Measurements from ENCODE around the gene GRAMD1C. TPM values are rescaled to one million over a fixed set of nuclear protein-coding genes. Genes with fewer than 3 reads are reported as not detected.
A peak's percentile ranks its signal among the peaks of the same experiment; 100 is the strongest.

The GRAMD1C gene
- total RNA-seq: 2.0 TPM
- long read RNA-seq: 0 reads

- intact Hi-C loops (cut with micrococcal nuclease): no loop called here
- peak within 1 kb of the TSS; percentile 46 for H3K27ac ChIP-seq (replicated peaks)
- H3K4me1 ChIP-seq: peaks cover 12% of the 10 kb centered on the region
- H3K4me3 ChIP-seq: peak within 1 kb of the TSS; percentile 70
- peak; percentile 89 for TF ChIP-seq CTCF (IDR thresholded peaks at IDR 0.05; ENCODE audit: borderline replicate concordance)
- no peaks in the 10 kb centered on the region for H3K9me3 ChIP-seq (replicated peaks)
- peak; percentile 86 for DNase-seq
- H3K36me3 ChIP-seq: no peaks in the 10 kb centered on the region
- no peaks in the 10 kb centered on the region for H3K27me3 ChIP-seq (ENCODE audit: low read depth)
Observed at GRCh38 chr3:113838631-113839209, at the start of gene GRAMD1C. Gene GRAMD1C (plus strand): TSS chr3:113838788. CDS start chr3:113838910, 122 bp downstream.

- no peaks in the 10 kb centered on the region for H3K27me3 ChIP-seq (ENCODE audit: low read depth)
- no peaks in the 10 kb centered on the region for H3K9me3 ChIP-seq (replicated peaks)
- H3K4me3 ChIP-seq: no peak overlapping the region
- no peak for DNase-seq
- intact Hi-C loops (cut with micrococcal nuclease): no loop called here
- H3K4me1 ChIP-seq: no peaks in the 10 kb centered on the region
- no peak overlapping the region for H3K27ac ChIP-seq (replicated peaks)
- no peak for TF ChIP-seq CTCF (IDR thresholded peaks at IDR 0.05; ENCODE audit: borderline replicate concordance)
- H3K36me3 ChIP-seq: peaks cover 93% of the 10 kb centered on the region
Observed at GRCh38 chr3:113791381-113791780, 47.2 kb upstream of the GRAMD1C start.

GRCh38 chr3:113794526-113794925, 44.1 kb upstream of the GRAMD1C start:
- H3K27ac ChIP-seq (replicated peaks): no peak overlapping the region
- H3K36me3 ChIP-seq: peaks cover 91% of the 10 kb centered on the region
- no peaks in the 10 kb centered on the region for H3K27me3 ChIP-seq (ENCODE audit: low read depth)
- no peaks in the 10 kb centered on the region for H3K9me3 ChIP-seq (replicated peaks)
- intact Hi-C loops (cut with micrococcal nuclease): no loop called here
- TF ChIP-seq CTCF (IDR thresholded peaks at IDR 0.05; ENCODE audit: borderline replicate concordance): no peak
- no peaks in the 10 kb centered on the region for H3K4me1 ChIP-seq
- no peak for DNase-seq
- no peak overlapping the region for H3K4me3 ChIP-seq

GRCh38 chr3:113795693-113796092, 42.9 kb upstream of the GRAMD1C start:
- no peak for TF ChIP-seq CTCF (IDR thresholded peaks at IDR 0.05; ENCODE audit: borderline replicate concordance)
- H3K9me3 ChIP-seq (replicated peaks): no peaks in the 10 kb centered on the region
- H3K27me3 ChIP-seq (ENCODE audit: low read depth): no peaks in the 10 kb centered on the region
- no peak overlapping the region for H3K4me3 ChIP-seq
- intact Hi-C loops (cut with micrococcal nuclease): no loop called here
- H3K4me1 ChIP-seq: no peaks in the 10 kb centered on the region
- DNase-seq: no peak
- no peak overlapping the region for H3K27ac ChIP-seq (replicated peaks)
- H3K36me3 ChIP-seq: peaks cover 92% of the 10 kb centered on the region

GRCh38 chr3:113802795-113803455, 35.7 kb upstream of the GRAMD1C start:
- H3K27me3 ChIP-seq (ENCODE audit: low read depth): no peaks in the 10 kb centered on the region
- intact Hi-C loops (cut with micrococcal nuclease): no loop called here
- no peaks in the 10 kb centered on the region for H3K9me3 ChIP-seq (replicated peaks)
- H3K4me1 ChIP-seq: no peaks in the 10 kb centered on the region
- no peak overlapping the region for H3K4me3 ChIP-seq
- peaks cover 100% of the 10 kb centered on the region for H3K36me3 ChIP-seq
- DNase-seq: no peak
- no peak overlapping the region for H3K27ac ChIP-seq (replicated peaks)
- TF ChIP-seq CTCF (IDR thresholded peaks at IDR 0.05; ENCODE audit: borderline replicate concordance): no peak
